LoVo (cell line): ENCODE measurements around the gene UROC1.

Experiments used
- DNase-seq: peaks from one replicate; pipeline ENCODE4 v3.0.0-alpha.2; 2016; ENCODE audit warnings: low spot score

Gene UROC1

DNA sequence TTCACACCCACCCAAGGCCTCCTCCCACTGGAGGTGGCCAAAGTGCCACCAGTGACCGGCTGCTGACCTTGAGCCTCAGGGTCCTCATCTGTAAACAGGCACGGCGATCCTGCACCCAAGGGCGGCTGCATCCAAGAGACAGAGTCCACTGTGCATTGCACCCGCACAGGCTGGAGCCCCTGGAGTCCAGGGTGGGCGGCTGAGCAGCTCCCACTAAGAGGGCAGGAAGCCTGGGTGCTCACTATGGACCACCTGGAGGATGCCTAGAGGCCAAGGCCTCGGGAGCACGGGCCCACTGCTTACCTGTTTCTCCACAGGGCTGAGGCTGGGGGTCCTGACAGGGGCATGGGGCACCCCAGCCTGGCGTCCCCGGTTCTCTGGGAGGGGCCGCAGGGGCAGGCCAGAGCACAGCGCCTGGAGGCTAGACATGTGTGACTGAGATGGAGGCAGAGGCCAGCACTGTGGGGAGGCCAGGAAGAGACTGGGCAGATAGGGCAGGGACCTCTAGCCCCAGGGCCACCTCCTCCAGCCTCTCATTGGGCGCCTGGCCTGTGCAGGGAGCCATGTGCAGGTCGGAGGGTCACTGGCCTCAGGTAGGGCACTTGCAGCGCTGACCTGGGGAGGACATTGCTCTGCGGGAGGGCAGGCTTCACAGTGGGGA, at the start of gene UROC1:
TSS of gene UROC1 (minus strand) at position 483 of the 661 bp plus-strand sequence. CDS start at position 429, 54 bp downstream.
- no peak for DNase-seq

DNA sequence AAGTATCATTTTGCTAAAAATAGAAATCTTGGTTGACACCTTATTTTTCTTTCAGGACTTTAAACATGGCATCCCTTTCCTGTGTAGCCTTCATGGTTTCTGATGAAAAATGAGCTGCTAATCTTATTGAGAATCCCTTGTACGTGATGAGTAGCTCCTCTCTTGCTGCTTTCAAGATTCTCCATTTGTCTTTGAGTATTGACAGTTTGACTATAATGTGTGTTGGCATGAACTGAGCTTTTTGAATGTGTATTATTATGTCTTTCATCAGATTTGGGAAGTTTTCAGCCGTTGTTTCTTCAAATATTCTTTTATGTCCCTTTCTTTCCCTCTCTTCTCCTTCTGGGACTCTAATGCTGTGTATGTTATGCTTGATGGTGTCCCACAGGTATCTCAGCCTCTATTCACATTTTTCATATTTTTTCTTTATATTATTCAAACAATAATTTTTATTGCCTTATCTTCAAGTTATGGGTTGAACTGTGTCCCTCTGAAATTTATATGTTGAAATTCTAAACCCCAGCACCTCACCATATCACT, 45.2 kb upstream of the UROC1 start:
- no peak for DNase-seq

DNA sequence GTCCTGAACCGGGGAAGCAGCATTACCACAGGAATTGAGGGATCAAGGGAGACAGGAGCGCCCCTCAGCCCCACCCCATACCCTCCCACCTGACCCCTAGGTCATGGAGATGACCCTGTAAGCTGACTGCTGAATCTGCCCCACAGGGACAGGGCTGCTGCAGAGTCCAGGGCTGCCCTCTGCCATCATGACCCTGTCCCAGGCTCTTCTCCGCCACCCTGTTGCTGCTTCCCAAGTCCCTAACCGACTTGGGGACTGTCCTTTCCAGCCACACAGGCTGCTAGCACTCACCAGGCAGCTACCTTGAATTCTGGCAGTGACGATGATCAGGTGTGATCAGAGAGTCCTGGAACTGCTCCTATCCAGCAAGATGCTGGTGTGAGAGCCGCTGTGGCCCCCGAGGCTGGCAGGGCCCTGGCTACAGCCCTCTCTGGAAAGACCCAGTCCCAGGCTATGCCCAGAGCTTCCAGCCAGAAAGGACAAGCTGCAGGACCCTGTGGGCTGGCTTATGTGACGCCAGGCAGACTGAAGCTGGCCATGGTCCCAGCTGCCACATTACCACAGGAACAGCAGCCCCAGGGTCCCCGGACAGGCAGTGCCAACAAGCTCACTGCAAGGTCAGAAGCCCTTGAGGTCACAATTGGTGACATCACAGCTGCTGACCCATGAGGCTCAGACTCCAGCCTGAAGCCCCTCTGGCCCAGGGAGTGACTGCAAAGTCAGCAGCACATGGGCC, 40.9 kb upstream of the UROC1 start, which contains the start of gene C3orf22:
TSS of gene C3orf22 (minus strand) at position 597 of the 736 bp plus-strand sequence. CDS start 5,542 bp downstream, outside the sequence.
- DNase-seq: no peak

DNA sequence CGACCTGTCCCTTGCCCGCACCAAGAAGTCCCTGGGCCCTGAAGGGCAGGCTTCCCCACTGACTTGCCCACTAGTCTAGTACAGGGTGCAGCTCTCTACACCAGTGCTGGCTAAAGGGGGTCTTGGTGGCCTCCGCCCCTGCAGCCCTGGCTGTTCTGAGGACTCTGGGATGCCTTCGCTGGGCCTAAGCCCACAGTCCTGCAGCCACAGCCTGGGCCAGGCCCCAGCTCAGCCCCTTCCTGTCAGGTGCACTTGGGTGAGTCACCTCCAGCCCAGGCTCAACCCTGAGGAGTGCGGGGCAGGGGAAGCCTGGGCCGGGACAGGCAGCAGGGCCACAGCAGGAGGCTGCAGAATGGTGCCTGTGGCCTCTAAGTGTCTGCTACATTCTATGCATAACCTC, 40.2 kb upstream of the UROC1 start:
- DNase-seq: no peak

- DNase-seq: no peak
Observed at GRCh38 chr3:126557415-126557745, 39.8 kb upstream of the UROC1 start.

DNA sequence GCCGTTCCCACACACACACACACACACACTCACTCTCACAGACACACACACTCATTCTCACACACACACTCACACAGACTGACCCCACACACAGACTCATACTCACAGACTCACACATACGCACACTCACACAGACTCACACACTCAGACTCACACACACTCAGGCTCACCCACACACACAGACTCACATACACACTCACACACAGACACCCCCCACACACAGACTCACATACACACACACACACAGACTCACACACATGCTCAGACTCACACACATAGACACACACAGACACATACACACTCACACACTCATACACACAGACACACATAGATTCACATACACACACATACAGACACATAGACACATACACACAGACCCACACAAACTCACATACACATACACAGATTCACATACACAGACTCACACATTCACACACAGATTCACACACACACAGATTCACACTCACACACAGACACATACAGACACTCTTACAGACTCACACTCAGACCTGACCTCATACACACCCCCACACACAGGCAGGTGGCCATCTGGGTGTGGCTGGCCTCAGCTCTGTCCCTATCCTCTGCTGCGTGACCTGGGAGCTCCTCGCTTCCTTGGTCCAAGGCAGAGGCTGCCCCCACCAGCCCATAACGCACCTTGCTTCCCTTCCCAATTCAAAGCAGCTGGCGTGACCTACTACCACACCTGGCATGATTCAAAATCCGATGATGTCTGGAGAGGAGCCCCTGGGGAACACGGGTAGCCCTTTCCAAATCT, 39.3 kb upstream of the UROC1 start:
- no peak for DNase-seq

GRCh38 chr3:126555795-126556636, 38.4 kb upstream of the UROC1 start:
- DNase-seq: no peak

DNA sequence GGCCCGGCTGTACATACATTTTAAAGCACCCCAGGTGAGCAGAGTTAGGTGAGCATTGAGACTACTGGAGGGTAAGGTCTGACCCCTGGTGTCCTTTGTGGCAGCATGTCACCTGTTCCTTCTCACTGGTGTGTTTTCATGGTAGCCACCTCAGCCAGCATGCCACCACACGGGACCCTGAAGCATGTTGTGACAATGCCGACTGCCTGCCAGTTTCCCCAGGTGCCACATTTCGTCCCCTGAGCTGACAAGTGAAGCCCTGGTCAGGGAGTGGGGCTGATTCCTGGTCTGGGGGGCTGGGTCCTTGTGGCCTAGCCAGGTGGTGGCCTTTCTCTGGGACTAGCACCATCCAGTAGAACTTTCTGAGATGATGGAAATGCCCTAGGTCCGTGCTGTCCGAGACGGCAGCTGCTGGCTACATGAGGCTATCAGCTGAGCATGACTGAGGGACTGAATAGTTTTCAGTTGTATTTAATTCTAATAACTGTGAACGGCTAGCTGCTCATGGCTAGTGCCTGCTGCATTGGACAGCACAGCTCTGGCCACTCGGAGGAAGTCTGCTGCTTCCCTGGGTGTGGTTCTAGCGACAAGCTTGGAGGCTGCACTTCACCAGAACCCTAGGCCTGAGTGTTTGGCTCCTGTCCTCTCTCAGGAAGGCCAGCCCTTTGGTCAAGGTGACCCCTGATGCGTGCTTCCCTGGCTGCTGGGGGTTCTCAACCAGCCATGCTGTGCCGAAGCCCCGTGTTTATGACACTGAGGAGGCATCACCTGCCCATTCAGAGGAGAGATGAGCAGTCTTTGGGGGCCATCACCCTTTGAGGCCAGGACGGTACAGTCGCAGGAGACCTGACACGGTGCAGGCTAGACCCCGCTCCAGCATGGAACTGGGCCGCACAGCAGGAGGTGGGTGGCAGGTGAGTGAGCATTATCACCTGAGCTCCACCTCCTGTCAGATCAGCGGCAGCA, 37.3 kb upstream of the UROC1 start:
- no peak for DNase-seq

DNA sequence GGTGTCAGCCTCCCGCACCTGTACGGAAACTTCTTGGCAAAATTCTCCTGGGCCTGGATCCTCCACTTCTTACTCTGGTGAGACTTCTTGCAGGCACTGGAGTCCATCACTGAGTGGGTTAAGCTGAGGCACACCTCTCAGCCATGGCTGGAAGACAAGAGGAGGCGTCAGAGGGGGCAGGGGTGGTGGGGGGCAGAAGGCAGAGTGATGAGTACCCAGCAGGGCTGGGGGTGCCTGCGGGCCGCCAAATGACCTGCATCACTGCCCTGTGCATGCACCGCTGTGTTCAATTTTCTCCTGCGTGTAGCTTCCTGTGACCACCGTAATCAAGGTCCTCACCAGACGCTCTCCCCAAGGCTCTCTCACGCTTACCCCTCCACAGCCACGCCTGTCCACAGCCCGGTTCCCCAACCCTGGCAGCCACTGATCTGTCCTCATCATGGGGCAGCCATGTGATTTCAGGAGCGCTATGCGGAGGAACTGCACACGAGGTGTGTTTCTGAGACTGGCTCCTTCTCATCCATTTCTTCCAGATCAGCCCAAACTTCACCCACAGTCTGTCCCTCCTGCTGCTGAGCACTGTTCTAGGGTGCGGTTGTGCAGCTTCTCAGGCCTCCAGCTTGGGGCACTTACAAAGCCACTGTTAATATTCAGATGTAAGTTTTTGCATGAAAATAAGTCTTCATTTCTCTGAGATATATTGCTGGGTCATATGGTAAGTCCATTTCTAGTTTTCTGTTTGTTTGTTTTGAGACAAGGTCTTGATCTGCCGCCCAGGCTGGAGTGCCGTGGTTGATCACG, 35.9 kb upstream of the UROC1 start:
- no peak for DNase-seq

GRCh38 chr3:126552688-126553283, 35.2 kb upstream of the UROC1 start:
- DNase-seq: no peak

DNA sequence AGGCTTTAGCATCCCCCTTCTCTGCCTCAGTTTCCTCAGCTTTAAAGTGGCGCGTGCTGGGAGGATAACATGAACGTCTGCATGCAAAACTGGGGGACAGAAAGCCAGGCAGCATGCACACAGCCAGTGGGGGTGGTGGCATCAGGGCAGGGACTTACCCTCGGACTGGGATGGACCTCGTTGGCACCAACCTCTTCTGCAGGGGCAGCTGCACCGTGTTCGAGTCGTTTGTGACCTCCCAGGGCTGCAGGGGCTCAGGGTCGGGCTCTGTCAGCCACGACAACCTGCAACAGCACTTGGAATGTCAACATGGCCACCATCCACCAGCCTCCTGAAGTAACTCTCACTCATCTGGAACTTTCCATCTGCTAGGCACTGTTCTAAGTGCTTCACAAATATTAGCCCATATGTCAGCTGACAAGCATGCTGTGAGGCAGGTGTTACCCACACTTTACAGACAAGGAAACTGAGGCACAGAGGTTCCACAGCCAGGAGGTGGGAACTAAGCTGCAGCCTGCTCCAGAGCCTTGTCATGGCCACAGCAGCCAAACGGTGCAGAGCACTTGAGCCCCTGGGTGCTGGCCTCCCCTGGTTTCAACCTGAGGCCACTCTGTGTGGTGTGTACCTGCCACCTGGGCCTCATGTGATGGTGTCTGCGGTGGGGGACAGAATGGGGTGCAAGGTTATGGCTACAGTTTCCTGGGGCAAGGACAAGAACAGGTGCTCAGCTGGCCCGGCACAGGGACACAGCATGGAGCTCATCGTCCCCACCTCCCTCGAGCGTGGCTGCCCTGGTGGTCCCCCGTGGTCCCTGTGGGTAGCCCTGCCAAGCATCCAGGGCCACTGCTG, 34.5 kb upstream of the UROC1 start:
- DNase-seq: no peak

GRCh38 chr3:126551121-126551838, 33.7 kb upstream of the UROC1 start:
- DNase-seq: no peak

DNA sequence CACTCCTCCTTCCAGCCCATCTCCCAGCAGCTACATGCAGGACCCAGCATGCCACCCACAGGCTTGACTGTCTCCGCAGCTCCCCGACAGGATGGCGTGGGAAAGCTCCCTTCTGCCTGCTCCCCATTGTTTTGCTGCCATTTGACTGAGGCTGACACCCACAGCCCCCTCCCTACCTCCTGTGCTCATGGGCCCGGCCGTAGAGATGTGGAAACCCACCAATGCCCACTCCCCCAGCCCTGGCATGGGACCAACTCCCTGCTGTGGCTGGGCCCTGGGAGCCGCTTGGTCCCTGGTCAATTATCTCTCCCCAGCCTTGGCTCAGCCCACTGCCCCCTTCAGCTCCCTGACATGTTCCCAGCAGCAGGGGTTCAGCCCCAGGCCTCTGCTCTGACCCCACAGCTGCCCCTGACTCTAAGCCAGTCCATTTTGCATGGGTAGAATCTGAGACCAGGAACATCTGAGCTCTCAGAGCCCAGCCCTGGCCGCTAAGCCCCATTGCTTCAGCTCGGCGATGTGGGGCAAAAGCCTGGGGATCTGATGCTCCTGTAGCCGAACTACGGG, 33.0 kb upstream of the UROC1 start:
- DNase-seq: no peak

GRCh38 chr3:126549861-126550487, 32.4 kb upstream of the UROC1 start:
- DNase-seq: no peak

DNA sequence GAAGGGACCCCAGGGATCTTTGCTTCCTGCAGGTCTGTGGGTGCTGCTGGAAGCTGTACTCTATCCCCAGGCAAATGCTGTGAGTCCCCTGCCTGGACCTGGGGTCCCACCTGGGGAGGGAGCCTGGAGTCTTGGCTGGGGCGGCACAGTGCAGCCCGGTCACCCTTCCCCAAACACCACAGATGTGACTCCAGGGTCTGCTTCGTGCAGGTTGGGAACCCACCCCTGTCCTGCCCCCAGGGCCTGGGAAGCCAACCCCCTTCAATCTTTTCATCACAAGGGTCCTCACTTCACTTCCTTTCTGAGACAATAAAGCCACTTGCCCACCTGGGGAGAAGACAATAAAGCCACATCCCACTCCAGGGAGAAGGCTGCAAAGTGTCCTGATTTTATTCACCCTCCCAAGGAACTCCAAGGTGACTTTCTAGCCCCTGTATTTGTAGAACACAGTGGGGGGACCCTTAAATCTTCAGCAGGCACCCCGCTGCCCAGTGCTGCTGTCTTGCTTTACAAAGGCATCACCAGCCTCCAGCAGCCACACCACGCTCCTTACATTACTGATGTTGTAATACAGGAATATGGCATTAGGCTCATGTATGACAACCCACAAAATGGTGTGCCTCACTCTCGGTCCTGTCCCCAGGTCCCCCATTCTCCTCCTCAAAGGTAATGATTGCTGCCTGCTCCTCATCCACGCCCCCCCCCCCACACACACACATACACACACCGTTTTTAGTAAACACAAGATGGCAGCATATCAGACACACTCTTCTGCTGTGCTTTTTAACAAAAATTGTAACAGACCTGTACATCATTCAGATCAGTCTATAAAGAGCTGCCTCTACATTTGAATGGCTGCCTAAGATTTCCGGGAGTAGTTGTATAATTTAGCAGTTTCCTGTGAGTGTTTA, 31.2 kb upstream of the UROC1 start:
- DNase-seq: no peak

- DNase-seq: no peak
Observed at GRCh38 chr3:126547721-126548120, 30.1 kb upstream of the UROC1 start.
